OCI-LY1 (cell line): ENCODE data around the gene HTR4.

Source experiments
- CTCF ChIP-seq: fragments of 200-600 bp; sonication (generic), shearing (Covaris generic); IDR thresholded peaks from 2 replicates; pipeline ENCODE4 v1.5.1; 2017; ENCODE audit warnings: mild to moderate bottlenecking, antibody characterized with exemption, low read length, moderate library complexity, mixed read lengths
- EZH2 ChIP-seq: fragments of 200-600 bp; sonication (generic), shearing (Covaris generic); IDR thresholded peaks from 2 replicates; pipeline ENCODE4 v1.8.0; 2017; ENCODE audit warnings: borderline replicate concordance, mixed run types, mild to moderate bottlenecking, antibody characterized with exemption, low read length, moderate library complexity, mixed read lengths

GRCh38 chr5:148488757-148489156 lies 165.6 kb downstream of the HTR4 start:
- TF ChIP-seq EZH2 (no peak), CTCF (no peak)
